HepG2 (cell line): ENCODE data around the gene CCDC14. TPM values are rescaled to one million over a fixed set of nuclear protein-coding genes. Genes with fewer than 3 reads are reported as not detected.
A peak's percentile ranks its signal among the peaks of the same experiment; 100 is the strongest.

ENCODE experiments used
- ATF7 ChIP-seq, 2 experiments: fragments of 450-650 bp in 1 of 2; sonication (generic) in 1 of 2; formaldehyde crosslinking in 1 of 2; IDR thresholded peaks; 2 replicates each; pipeline versions ENCODE4 v1.4.0 to v1.6.1; 2016 to 2020; ENCODE audit warnings: antibody characterized with exemption in 1 of 2, mild to moderate bottlenecking in 1 of 2, missing genetic modification reagents in 1 of 2
- GPBP1L1 ChIP-seq: sonication (generic); formaldehyde crosslinking; IDR thresholded peaks from 2 replicates; pipeline ENCODE4 v1.5.0; 2020; ENCODE audit warnings: mild to moderate bottlenecking, missing genetic modification reagents
- HOXA5 ChIP-seq: sonication (generic); formaldehyde crosslinking; IDR thresholded peaks from 2 replicates; pipeline ENCODE4 v1.4.0; 2020; ENCODE audit warnings: missing genetic modification reagents
- KDM4B ChIP-seq: sonication (generic); formaldehyde crosslinking; IDR thresholded peaks from 2 replicates; pipeline ENCODE4 v1.4.0; 2020; ENCODE audit warnings: missing genetic modification reagents
- MAFF ChIP-seq: IDR thresholded peaks from 2 replicates; pipeline ENCODE4 v1.6.1; 2011; ENCODE audit warnings: low read depth, low read length, improper control_type of control experiment
- MTF1 ChIP-seq: sonication (generic); formaldehyde crosslinking; IDR thresholded peaks from 2 replicates; pipeline ENCODE4 v1.5.0; 2020; ENCODE audit warnings: missing genetic modification reagents
- MTF2 ChIP-seq: sonication (generic); formaldehyde crosslinking; IDR thresholded peaks from 2 replicates; pipeline ENCODE4 v1.5.0; 2020; ENCODE audit warnings: missing genetic modification reagents, borderline replicate concordance
- MYC ChIP-seq: sonication (generic); formaldehyde crosslinking; IDR thresholded peaks from 2 replicates; pipeline ENCODE4 v1.9.0; 2021; ENCODE audit warnings: missing genetic modification reagents, borderline replicate concordance
- NR2F6 ChIP-seq, 2 experiments: IDR thresholded peaks; 2 replicates each; pipeline ENCODE4 v1.6.1; 2016; ENCODE audit warnings: antibody characterized with exemption in 1 of 2, mild to moderate bottlenecking in 1 of 2
- PHF21A ChIP-seq: sonication (generic); formaldehyde crosslinking; IDR thresholded peaks from 2 replicates; pipeline ENCODE4 v1.5.0; 2020; ENCODE audit warnings: mild to moderate bottlenecking, missing genetic modification reagents
- POGK ChIP-seq: sonication (generic); formaldehyde crosslinking; conservative IDR thresholded peaks from 2 replicates; pipeline ENCODE4 v1.8.0; 2022; ENCODE audit warnings: mild to moderate bottlenecking, moderate library complexity, missing genetic modification reagents
- POGZ ChIP-seq: sonication (generic); formaldehyde crosslinking; IDR thresholded peaks from 2 replicates; pipeline ENCODE4 v1.4.0; 2020; ENCODE audit warnings: mild to moderate bottlenecking, missing genetic modification reagents
- RELA ChIP-seq: sonication (generic); formaldehyde crosslinking; IDR thresholded peaks from 2 replicates; pipeline ENCODE4 v1.4.0; 2020; ENCODE audit warnings: missing genetic modification reagents
- SIX4 ChIP-seq: sonication (generic); formaldehyde crosslinking; IDR thresholded peaks from 2 replicates; pipeline ENCODE4 v1.4.0; 2020; ENCODE audit warnings: missing genetic modification reagents
- ZBTB7A ChIP-seq: sonication (generic); formaldehyde crosslinking; IDR thresholded peaks from 2 replicates; pipeline ENCODE4 v1.8.0; 2022; ENCODE audit warnings: mild to moderate bottlenecking, missing genetic modification reagents
- ZC3H13 ChIP-seq: sonication (generic); formaldehyde crosslinking; IDR thresholded peaks from 2 replicates; pipeline ENCODE4 v1.8.1; 2023; ENCODE audit warnings: mild to moderate bottlenecking, missing genetic modification reagents, moderate library complexity
- ZFP37 ChIP-seq: sonication (generic); formaldehyde crosslinking; IDR thresholded peaks from 2 replicates; pipeline ENCODE4 v1.4.0; 2020; ENCODE audit warnings: missing genetic modification reagents, borderline replicate concordance
- ZNF160 ChIP-seq: sonication (generic); formaldehyde crosslinking; IDR thresholded peaks from 2 replicates; pipeline ENCODE4 v1.8.0; 2022; ENCODE audit warnings: mild to moderate bottlenecking, inconsistent platforms, missing genetic modification reagents
- ZNF30 ChIP-seq: sonication (generic); formaldehyde crosslinking; IDR thresholded peaks from 2 replicates; pipeline ENCODE4 v1.5.0; 2020; ENCODE audit warnings: mild to moderate bottlenecking, missing genetic modification reagents
- ZNF326 ChIP-seq: sonication (generic); formaldehyde crosslinking; IDR thresholded peaks from 2 replicates; pipeline ENCODE4 v1.4.0; 2020; ENCODE audit warnings: missing genetic modification reagents, borderline replicate concordance
- ZNF343 ChIP-seq: sonication (generic); formaldehyde crosslinking; IDR thresholded peaks from 2 replicates; pipeline ENCODE4 v1.4.0; 2020; ENCODE audit warnings: mild to moderate bottlenecking, missing genetic modification reagents
- ZNF530 ChIP-seq: sonication (generic); formaldehyde crosslinking; IDR thresholded peaks from 2 replicates; pipeline ENCODE4 v1.5.0; 2020; ENCODE audit warnings: low read depth, mild to moderate bottlenecking, missing genetic modification reagents
- ZNF879 ChIP-seq: sonication (generic); formaldehyde crosslinking; IDR thresholded peaks from 2 replicates; pipeline ENCODE4 v1.8.1; 2023; ENCODE audit warnings: missing genetic modification reagents
- ZSCAN31 ChIP-seq: sonication (generic); formaldehyde crosslinking; IDR thresholded peaks from 2 replicates; pipeline ENCODE4 v1.5.0; 2020; ENCODE audit warnings: low read depth, mild to moderate bottlenecking, missing genetic modification reagents
- polyA plus RNA-seq, 8 experiments: library from polyadenylated mRNA; depleted of rRNA in 3 of 8; stranded (reverse) in 7 of 8; unstranded in 1 of 8; fragments of >200 nt; fragmentation: Illumina TruSeq in 4 of 8; extraction: Trizol in 4 of 8; gene quantifications; 2 replicates each; pipeline versions ENCODE4 v1.2.1 to v1.2.3, GENCODE V29; 2011 to 2016; ENCODE audit warnings: low read depth in 4 of 8, missing spikeins in 1 of 8, mixed read lengths in 1 of 8; ENCODE audit not compliant: insufficient read depth in 1 of 8
- total RNA-seq, 5 experiments: library from RNA; depleted of rRNA; stranded (reverse); fragments of >200 nt; fragmentation: Illumina TruSeq; extraction: Trizol; gene quantifications; 2 replicates each; pipeline ENCODE4 v1.2.3, GENCODE V29; 2016; ENCODE audit warnings: low read depth in 1 of 5
- TF ChIP-seq, protein P1 (sequence below): sonication (generic); formaldehyde crosslinking; IDR thresholded peaks from 2 replicates; pipeline ENCODE4 v1.8.1; 2023; ENCODE audit warnings: missing genetic modification reagents, mild to moderate bottlenecking, borderline replicate concordance
- TF ChIP-seq, protein P2 (sequence below): sonication (generic); formaldehyde crosslinking; IDR thresholded peaks from 2 replicates; pipeline ENCODE4 v1.8.0; 2022; ENCODE audit warnings: mild to moderate bottlenecking, missing genetic modification reagents

Gene CCDC14
- total and polyA plus RNA-seq, 2 of the 13 experiments (the other 11 are each of a cell fraction or from before 2014, with no cell fraction given): 48.7 to 49.0 TPM

GRCh38 chr3:123960781-123961507 is at the start of gene CCDC14 (continued):
- TF ChIP-seq MAFF (no peak), ZNF30 (CRISPR knock-in tag) (no peak), ATF7 (IDR thresholded peaks at IDR 0.05) (no peak), ATF7 (CRISPR knock-in tag; IDR thresholded peaks at IDR 0.05) (no peak), ZSCAN31 (CRISPR knock-in tag) (no peak), HOXA5 (CRISPR knock-in tag) (0 out of 2 replicates have a peak, but pooled peaks have one; percentile 36), ZNF343 (CRISPR knock-in tag) (no peak), ZNF879 (CRISPR knock-in tag) (no peak), RELA (no peak), MTF1 (no peak), PHF21A (CRISPR knock-in tag) (peak; percentile 86), KDM4B (CRISPR knock-in tag) (no peak), ZNF160 (CRISPR knock-in tag) (peak; percentile 51; the same call in 1 of the 2 replicates), SIX4 (CRISPR knock-in tag) (no peak), POGZ (peak; percentile 44; the same call in 1 of the 2 replicates), NR2F6 (IDR thresholded peaks at IDR 0.05) (no peak), NR2F6 (CRISPR knock-in tag; IDR thresholded peaks at IDR 0.05) (0 out of 2 replicates have a peak, but pooled peaks have one; percentile 25), ZFP37 (0 out of 2 replicates have a peak, but pooled peaks have one; percentile 17), ZC3H13 (CRISPR knock-in tag) (0 out of 2 replicates have a peak, but pooled peaks have one; percentile 49), MTF2 (CRISPR knock-in tag) (no peak), ZNF530 (CRISPR knock-in tag) (no peak), ZBTB7A (no peak), MYC (CRISPR knock-in tag) (no peak; the same call in 1 of the 2 replicates), GPBP1L1 (CRISPR knock-in tag) (no peak), POGK (CRISPR knock-in tag) (no peak; the same call in 1 of the 2 replicates), ZNF326 (CRISPR knock-in tag) (no peak)
- TF ChIP-seq, protein P1, sequence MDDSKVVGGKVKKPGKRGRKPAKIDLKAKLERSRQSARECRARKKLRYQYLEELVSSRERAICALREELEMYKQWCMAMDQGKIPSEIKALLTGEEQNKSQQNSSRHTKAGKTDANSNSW (CRISPR knock-in tag): no peak
- TF ChIP-seq, protein P2, sequence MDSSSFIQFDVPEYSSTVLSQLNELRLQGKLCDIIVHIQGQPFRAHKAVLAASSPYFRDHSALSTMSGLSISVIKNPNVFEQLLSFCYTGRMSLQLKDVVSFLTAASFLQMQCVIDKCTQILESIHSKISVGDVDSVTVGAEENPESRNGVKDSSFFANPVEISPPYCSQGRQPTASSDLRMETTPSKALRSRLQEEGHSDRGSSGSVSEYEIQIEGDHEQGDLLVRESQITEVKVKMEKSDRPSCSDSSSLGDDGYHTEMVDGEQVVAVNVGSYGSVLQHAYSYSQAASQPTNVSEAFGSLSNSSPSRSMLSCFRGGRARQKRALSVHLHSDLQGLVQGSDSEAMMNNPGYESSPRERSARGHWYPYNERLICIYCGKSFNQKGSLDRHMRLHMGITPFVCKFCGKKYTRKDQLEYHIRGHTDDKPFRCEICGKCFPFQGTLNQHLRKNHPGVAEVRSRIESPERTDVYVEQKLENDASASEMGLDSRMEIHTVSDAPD (CRISPR knock-in tag): no peak
